Measurements from ENCODE around the gene TAOK2. TPM values are rescaled to one million over a fixed set of nuclear protein-coding genes. Genes with fewer than 3 reads are reported as not detected.

Gene TAOK2
- total and polyA plus RNA-seq, 2 of the 13 experiments (the other 11 are each of a cell fraction or from before 2014, with no cell fraction given): 17.4 to 43.2 TPM

GRCh38 chr16:30028438-30029076, 54.9 kb downstream of the TAOK2 start (continued):
- TF ChIP-seq HMGXB3 (CRISPR knock-in tag; IDR thresholded peaks at IDR 0.05; ENCODE audit: borderline replicate concordance) (no peak), ZNF280B (CRISPR knock-in tag; IDR thresholded peaks at IDR 0.05; ENCODE audit: borderline replicate concordance) (0 out of 2 replicates have a peak, but pooled peaks have one; percentile 60), ZNF546 (CRISPR knock-in tag; conservative IDR thresholded peaks at IDR 0.05) (peak; percentile 52; the same call in 1 of the 2 replicates), ZSCAN22 (CRISPR knock-in tag; IDR thresholded peaks at IDR 0.05) (no peak), NFRKB (IDR thresholded peaks at IDR 0.05) (no peak), SETDB1 (CRISPR knock-in tag; IDR thresholded peaks at IDR 0.05; ENCODE audit: borderline replicate concordance) (no peak), ZNF20 (CRISPR knock-in tag; IDR thresholded peaks at IDR 0.05) (no peak), HOXA7 (CRISPR knock-in tag; IDR thresholded peaks at IDR 0.05) (no peak), HES4 (CRISPR knock-in tag; IDR thresholded peaks at IDR 0.05; ENCODE audit: borderline replicate concordance) (0 out of 2 replicates have a peak, but pooled peaks have one; percentile 49), MYPOP (CRISPR knock-in tag; IDR thresholded peaks at IDR 0.05) (no peak), NFE2 (CRISPR knock-in tag; IDR thresholded peaks at IDR 0.05) (no peak), ZNF382 (CRISPR knock-in tag; IDR thresholded peaks at IDR 0.05; ENCODE audit: borderline replicate concordance) (0 out of 2 replicates have a peak, but pooled peaks have one; percentile 31), ZSCAN21 (CRISPR knock-in tag; IDR thresholded peaks at IDR 0.05; ENCODE audit: borderline replicate concordance) (peak; percentile 54; the same call in 1 of the 2 replicates), DDIT3 (CRISPR knock-in tag; IDR thresholded peaks at IDR 0.05) (no peak), CBFB (CRISPR knock-in tag; IDR thresholded peaks at IDR 0.05) (no peak), FOXK2 (IDR thresholded peaks at IDR 0.05) (no peak), SP4 (CRISPR knock-in tag; IDR thresholded peaks at IDR 0.05) (0 out of 2 replicates have a peak, but pooled peaks have one; percentile 15), KLF6 (CRISPR knock-in tag; IDR thresholded peaks at IDR 0.05) (0 out of 2 replicates have a peak, but pooled peaks have one; percentile 63), HNRNPK (IDR thresholded peaks at IDR 0.05; ENCODE audit: low read depth, low read length, poor library complexity, severe bottlenecking) (no peak), MXD3 (CRISPR knock-in tag; IDR thresholded peaks at IDR 0.05) (peak; percentile 69; the same call in 1 of the 2 replicates), EEA1 (CRISPR knock-in tag; IDR thresholded peaks at IDR 0.05; ENCODE audit: borderline replicate concordance) (0 out of 2 replicates have a peak, but pooled peaks have one; percentile 47), ATM (IDR thresholded peaks at IDR 0.05; ENCODE audit: borderline replicate concordance) (no peak), ZBTB20 (CRISPR knock-in tag; IDR thresholded peaks at IDR 0.05; ENCODE audit: borderline replicate concordance, low read depth) (no peak; the same call in 1 of the 2 replicates)

All from HepG2 (cell line).